Measurements from ENCODE around the gene DDX43. TPM values are rescaled to one million over a fixed set of nuclear protein-coding genes. Genes with fewer than 3 reads are reported as not detected.
"Not testable (repeated sequence)": the region's sequence is repeated elsewhere in the genome, so short reads cannot be mapped to it uniquely, and the experiment has no call there.

Gene DDX43
- total RNA-seq, 4 donors from 2014 or later, result 0.62 to 7.9 (median 2.8) TPM

DNA sequence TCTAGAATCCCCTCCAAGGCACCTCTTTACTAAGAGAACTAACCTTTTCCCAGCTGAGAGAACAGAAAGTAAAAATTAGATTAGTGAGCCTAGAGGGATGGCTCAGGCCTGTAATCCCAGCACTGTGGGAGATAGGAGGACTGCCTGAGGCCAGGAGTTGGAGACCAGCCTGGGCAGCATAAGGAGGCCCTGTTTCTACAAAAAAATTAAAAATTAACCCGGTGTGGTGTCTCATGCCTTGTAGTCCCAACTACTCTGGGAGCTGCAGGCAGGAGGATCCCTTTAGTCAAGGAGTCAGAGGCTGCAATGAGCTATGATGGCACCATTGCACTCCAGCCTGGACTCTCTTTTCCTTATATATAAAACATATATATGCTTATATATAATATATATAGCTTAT lies 19.4 kb upstream of the DDX43 start:
- ATAC-seq, result no peak
- 60 to 100% methylated on average over 1 of the region's 1 CpG for WGBS, 2 donors (ENCODE audit: low coverage in 1 of 2)
- no peaks in the 10 kb centered on the region for H3K4me1 ChIP-seq
- H3K27me3 ChIP-seq, result no peaks in the 10 kb centered on the region
- H3K36me3 ChIP-seq, result no peaks in the 10 kb centered on the region
- TF ChIP-seq, protein P1, sequence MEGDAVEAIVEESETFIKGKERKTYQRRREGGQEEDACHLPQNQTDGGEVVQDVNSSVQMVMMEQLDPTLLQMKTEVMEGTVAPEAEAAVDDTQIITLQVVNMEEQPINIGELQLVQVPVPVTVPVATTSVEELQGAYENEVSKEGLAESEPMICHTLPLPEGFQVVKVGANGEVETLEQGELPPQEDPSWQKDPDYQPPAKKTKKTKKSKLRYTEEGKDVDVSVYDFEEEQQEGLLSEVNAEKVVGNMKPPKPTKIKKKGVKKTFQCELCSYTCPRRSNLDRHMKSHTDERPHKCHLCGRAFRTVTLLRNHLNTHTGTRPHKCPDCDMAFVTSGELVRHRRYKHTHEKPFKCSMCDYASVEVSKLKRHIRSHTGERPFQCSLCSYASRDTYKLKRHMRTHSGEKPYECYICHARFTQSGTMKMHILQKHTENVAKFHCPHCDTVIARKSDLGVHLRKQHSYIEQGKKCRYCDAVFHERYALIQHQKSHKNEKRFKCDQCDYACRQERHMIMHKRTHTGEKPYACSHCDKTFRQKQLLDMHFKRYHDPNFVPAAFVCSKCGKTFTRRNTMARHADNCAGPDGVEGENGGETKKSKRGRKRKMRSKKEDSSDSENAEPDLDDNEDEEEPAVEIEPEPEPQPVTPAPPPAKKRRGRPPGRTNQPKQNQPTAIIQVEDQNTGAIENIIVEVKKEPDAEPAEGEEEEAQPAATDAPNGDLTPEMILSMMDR (IDR thresholded peaks at IDR 0.05), result no peak
- TF ChIP-seq POLR2AphosphoS5 (IDR thresholded peaks at IDR 0.05), result no peak
- no peak for TF ChIP-seq EP300 (IDR thresholded peaks at IDR 0.05)
- no peak for TF ChIP-seq POLR2A (IDR thresholded peaks at IDR 0.05)
- H3K4me3 ChIP-seq, result no peak overlapping the region
- peaks cover 0 to 27% (median 0%) of the 10 kb centered on the region in 3 donors for H3K9me3 ChIP-seq
- no peak overlapping the region for H3K27ac ChIP-seq

DNA sequence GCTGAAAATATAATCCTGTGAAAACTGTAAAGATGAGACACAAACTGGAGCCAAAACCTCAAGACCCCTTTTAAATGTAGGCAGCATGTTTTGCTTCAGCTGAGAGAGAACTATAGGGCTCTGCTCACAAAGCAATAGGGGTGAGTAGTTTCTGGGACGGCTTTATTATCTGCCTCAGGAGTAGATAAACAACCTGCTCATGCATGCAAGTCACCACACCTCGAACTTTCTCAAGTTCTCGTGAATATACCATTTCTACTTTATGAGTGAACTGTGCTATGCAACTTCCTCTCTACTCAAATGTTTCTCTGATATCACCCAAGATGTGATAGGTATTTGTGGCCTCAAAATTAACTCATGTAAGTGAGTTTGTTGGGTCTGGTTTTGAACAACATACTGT lies 17.4 kb upstream of the DDX43 start:
- no peak for ATAC-seq
- no peak for TF ChIP-seq EP300 (IDR thresholded peaks at IDR 0.05)
- TF ChIP-seq POLR2A (IDR thresholded peaks at IDR 0.05), result no peak
- no peak for TF ChIP-seq POLR2AphosphoS5 (IDR thresholded peaks at IDR 0.05)
- TF ChIP-seq, protein P1 (IDR thresholded peaks at IDR 0.05), result no peak

GRCh38 chr6:73381531-73381930 lies 13.1 kb upstream of the DDX43 start:
- H3K27me3 ChIP-seq, H3K9me3 ChIP-seq, H3K4me3 ChIP-seq, H3K4me1 ChIP-seq, ATAC-seq, H3K27ac ChIP-seq, H3K36me3 ChIP-seq: not testable (repeated sequence)
- WGBS, 2 donors (ENCODE audit: low coverage in 1 of 2), result 90 to 92% methylated on average over 5 to 10 of the region's 10 CpGs

More for the DNA sequence above, 17.4 kb upstream of the DDX43 start:
- WGBS, 2 donors (ENCODE audit: low coverage in 1 of 2), result 58 to 67% methylated on average over 1 to 3 of the region's 3 CpGs
- Histone ChIP-seq H3K27ac (no peak overlapping the region), H3K4me3 (no peak overlapping the region), H3K9me3 (peaks cover 0 to 10% (median 0%) of the 10 kb centered on the region in 3 donors), H3K27me3 (no peaks in the 10 kb centered on the region), H3K4me1 (no peaks in the 10 kb centered on the region), H3K36me3 (no peaks in the 10 kb centered on the region)

DNA sequence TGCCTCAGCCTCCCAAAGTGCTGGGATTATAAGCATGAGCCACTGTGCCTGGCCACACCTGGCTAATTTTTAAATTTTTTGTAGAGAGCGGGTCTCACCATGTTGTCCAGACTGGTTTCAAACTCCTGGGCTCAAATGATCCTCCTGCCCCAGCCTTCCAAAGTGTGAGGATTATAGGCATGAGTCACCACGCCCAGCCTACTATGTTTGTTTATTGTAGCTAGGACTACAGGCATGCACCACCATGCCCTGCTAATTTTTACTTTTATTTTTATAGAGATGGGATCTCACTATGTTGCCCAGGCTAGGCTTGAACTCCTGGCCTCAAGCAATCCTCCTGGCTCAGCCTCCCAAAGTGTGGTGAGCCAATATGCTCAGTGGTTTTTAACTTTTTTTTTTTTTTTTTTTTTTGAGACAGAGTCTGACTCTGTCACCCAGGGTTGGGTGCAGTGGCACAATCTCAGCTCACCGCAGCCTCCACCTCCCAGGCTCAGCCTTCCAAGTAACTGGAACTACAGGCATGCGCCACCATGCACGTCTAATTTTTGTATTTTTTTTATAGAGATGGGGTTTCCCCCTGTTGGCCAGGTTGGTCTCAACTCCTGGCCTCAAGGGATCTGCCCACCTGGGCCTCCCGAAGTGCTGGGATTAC lies 12.0 kb upstream of the DDX43 start:
- H3K27ac ChIP-seq, result no peak overlapping the region
- no peaks in the 10 kb centered on the region for H3K9me3 ChIP-seq
- ATAC-seq, result no peak
- H3K4me3 ChIP-seq, result no peak overlapping the region
- H3K27me3 ChIP-seq, result no peaks in the 10 kb centered on the region
- TF ChIP-seq EP300 (IDR thresholded peaks at IDR 0.05) (no peak), POLR2AphosphoS5 (IDR thresholded peaks at IDR 0.05) (no peak), POLR2A (IDR thresholded peaks at IDR 0.05) (no peak)
- TF ChIP-seq, protein P1 (IDR thresholded peaks at IDR 0.05), result no peak
- H3K4me1 ChIP-seq, result no peaks in the 10 kb centered on the region
- 87 to 93% methylated on average over 2 of the region's 6 CpGs for WGBS, 2 donors (ENCODE audit: low coverage in 1 of 2)
- no peaks in the 10 kb centered on the region for H3K36me3 ChIP-seq

DNA sequence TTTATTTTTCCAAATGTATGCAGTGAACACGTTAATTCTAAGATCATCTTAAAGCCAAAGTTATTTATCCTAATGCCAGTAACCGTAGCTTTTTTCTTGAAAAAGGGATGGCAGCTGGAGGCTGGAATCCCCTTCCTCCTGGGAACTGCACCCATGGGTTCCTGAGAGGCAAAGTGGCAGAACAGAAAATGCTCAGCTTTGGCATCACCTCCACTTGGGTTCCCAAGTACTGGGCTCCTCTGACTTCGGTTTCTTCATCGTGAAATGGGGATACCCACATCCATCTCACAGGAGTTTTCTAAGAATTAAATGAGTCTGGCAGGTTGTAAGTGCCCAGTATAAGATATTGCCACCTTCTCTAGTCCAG lies 6.2 kb upstream of the DDX43 start:
- Histone ChIP-seq H3K9me3 (no peaks in the 10 kb centered on the region), H3K27me3 (no peaks in the 10 kb centered on the region), H3K27ac (peak overlapping the region in 2 of 4 donors; percentile 64 to 72), H3K4me3 (peak overlapping the region; percentile 46 to 54), H3K36me3 (no peaks in the 10 kb centered on the region), H3K4me1 (peaks cover 0 to 12% (median 0%) of the 10 kb centered on the region in 3 donors)
- ATAC-seq, result no peak
- 27 to 28% methylated on average over 3 to 4 of the region's 4 CpGs for WGBS, 2 donors (ENCODE audit: low coverage in 1 of 2)
- TF ChIP-seq EP300 (IDR thresholded peaks at IDR 0.05) (no peak), POLR2A (IDR thresholded peaks at IDR 0.05) (no peak), POLR2AphosphoS5 (IDR thresholded peaks at IDR 0.05) (no peak)
- TF ChIP-seq, protein P1 (IDR thresholded peaks at IDR 0.05), result no peak
